SK-N-SH treated with all-trans-retinoic acid at 6 μM for 48 hours (cell line): ENCODE measurements around the gene ZNF764.

Experiments used
- ATAC-seq: fragments of 200-7000 bp; cut with Tn5 transposase; 3 replicates; pipeline ENCODE4 v1.9.1; 2020; ENCODE audit warnings: mild to moderate bottlenecking, moderate library complexity
- ARNTL ChIP-seq: fragments of 450-650 bp; formaldehyde crosslinking; IDR thresholded peaks from 2 replicates; pipeline ENCODE4 v1.5.0; 2020; ENCODE audit warnings: low read depth, mild to moderate bottlenecking, moderate library complexity, borderline replicate concordance
- BACH2 ChIP-seq: fragments of 250-450 bp; sonication (Bioruptor Pico); IDR thresholded peaks from 2 replicates; pipeline ENCODE4 v1.9.0; 2021; ENCODE audit warnings: mild to moderate bottlenecking, borderline replicate concordance
- CSDC2 ChIP-seq: fragments of 250-450 bp; sonication (Bioruptor Pico); IDR thresholded peaks from 2 replicates; pipeline ENCODE4 v1.5.0; 2020; ENCODE audit warnings: mild to moderate bottlenecking, moderate library complexity
- ESRRG ChIP-seq: fragments of 250-450 bp; sonication (Bioruptor Pico); IDR thresholded peaks from 2 replicates; pipeline ENCODE4 v1.6.1; 2021; ENCODE audit warnings: mild to moderate bottlenecking
- GLIS3 ChIP-seq: fragments of 250-450 bp; sonication (Bioruptor Pico); IDR thresholded peaks from 2 replicates; pipeline ENCODE4 v1.5.0; 2020; ENCODE audit warnings: mild to moderate bottlenecking, moderate library complexity
- ISL1 ChIP-seq: fragments of 250-450 bp; sonication (Bioruptor Pico); IDR thresholded peaks from 2 replicates; pipeline ENCODE4 v2.1.2; 2022; ENCODE audit warnings: mild to moderate bottlenecking, moderate library complexity
- OSR1 ChIP-seq: fragments of 250-450 bp; sonication (Bioruptor Pico); IDR thresholded peaks from 2 replicates; pipeline ENCODE4 v1.8.0; 2022; ENCODE audit warnings: moderate library complexity, mild to moderate bottlenecking, inconsistent platforms
- PPARA ChIP-seq: fragments of 250-450 bp; sonication (Bioruptor Pico); IDR thresholded peaks from 2 replicates; pipeline ENCODE4 v1.5.0; 2020; ENCODE audit warnings: mild to moderate bottlenecking, borderline replicate concordance
- RARB ChIP-seq: fragments of 250-450 bp; sonication (Bioruptor Pico); IDR thresholded peaks from 2 replicates; pipeline ENCODE4 v1.8.0; 2021; ENCODE audit warnings: mild to moderate bottlenecking, moderate library complexity
- SNAI2 ChIP-seq: fragments of 250-450 bp; sonication (Bioruptor Pico); IDR thresholded peaks from 2 replicates; pipeline ENCODE4 v1.5.0; 2020; ENCODE audit warnings: mild to moderate bottlenecking, moderate library complexity
- TCF4 ChIP-seq: fragments of 250-450 bp; sonication (Bioruptor Pico); IDR thresholded peaks from 2 replicates; pipeline ENCODE4 v1.8.0; 2021; ENCODE audit warnings: mild to moderate bottlenecking, moderate library complexity, borderline replicate concordance
- TOX ChIP-seq: fragments of 250-450 bp; sonication (Bioruptor Pico); IDR thresholded peaks from 2 replicates; pipeline ENCODE4 v1.8.0; 2021; ENCODE audit warnings: mild to moderate bottlenecking, moderate library complexity, borderline replicate concordance
- ZC3H10 ChIP-seq: fragments of 250-450 bp; sonication (Bioruptor Pico); IDR thresholded peaks from 2 replicates; pipeline ENCODE4 v1.5.1; 2021; ENCODE audit warnings: mild to moderate bottlenecking, moderate library complexity
- ZFP3 ChIP-seq: fragments of 250-450 bp; sonication (Bioruptor Pico); IDR thresholded peaks from 2 replicates; pipeline ENCODE4 v1.5.0; 2020; ENCODE audit warnings: mild to moderate bottlenecking, moderate library complexity
- ZFP30 ChIP-seq: fragments of 450-650 bp; formaldehyde crosslinking; IDR thresholded peaks from 2 replicates; pipeline ENCODE4 v1.5.0; 2022; ENCODE audit warnings: mild to moderate bottlenecking, moderate library complexity
- ZNF565 ChIP-seq: fragments of 450-650 bp; formaldehyde crosslinking; conservative IDR thresholded peaks from 2 replicates; pipeline ENCODE4 v1.5.0; 2020; ENCODE audit warnings: low read depth, mild to moderate bottlenecking, moderate library complexity
- ZNF70 ChIP-seq: fragments of 450-650 bp; formaldehyde crosslinking; IDR thresholded peaks from 2 replicates; pipeline ENCODE4 v1.5.0; 2020; ENCODE audit warnings: mild to moderate bottlenecking, moderate library complexity
- ZNF8 ChIP-seq: fragments of 450-650 bp; formaldehyde crosslinking; IDR thresholded peaks from 2 replicates; pipeline ENCODE4 v1.5.0; 2020; ENCODE audit warnings: mild to moderate bottlenecking, moderate library complexity
- TF ChIP-seq, protein P1 (sequence below): fragments of 250-450 bp; sonication (Bioruptor Pico); IDR thresholded peaks from 2 replicates; pipeline ENCODE4 v1.8.0; 2021; ENCODE audit warnings: low read depth, mild to moderate bottlenecking, moderate library complexity, borderline replicate concordance
- TF ChIP-seq, protein P2 (sequence below): fragments of 250-450 bp; sonication (Bioruptor Pico); IDR thresholded peaks from 2 replicates; pipeline ENCODE4 v1.5.1; 2021; ENCODE audit warnings: mild to moderate bottlenecking, moderate library complexity
- TF ChIP-seq, protein P3 (sequence below): fragments of 250-450 bp; sonication (Bioruptor Pico); IDR thresholded peaks from 2 replicates; pipeline ENCODE4 v1.8.0; 2020; ENCODE audit warnings: mild to moderate bottlenecking, moderate library complexity, borderline replicate concordance
- TF ChIP-seq, protein P4 (sequence below): fragments of 250-450 bp; sonication (Bioruptor Pico); IDR thresholded peaks from 2 replicates; pipeline ENCODE4 v1.5.1; 2020; ENCODE audit warnings: low read depth, mild to moderate bottlenecking, moderate library complexity
- TF ChIP-seq, protein P5 (sequence below): fragments of 250-450 bp; sonication (Bioruptor Pico); IDR thresholded peaks from 2 replicates; pipeline ENCODE4 v1.5.0; 2020; ENCODE audit warnings: mild to moderate bottlenecking, moderate library complexity

ZNF764 gene

DNA sequence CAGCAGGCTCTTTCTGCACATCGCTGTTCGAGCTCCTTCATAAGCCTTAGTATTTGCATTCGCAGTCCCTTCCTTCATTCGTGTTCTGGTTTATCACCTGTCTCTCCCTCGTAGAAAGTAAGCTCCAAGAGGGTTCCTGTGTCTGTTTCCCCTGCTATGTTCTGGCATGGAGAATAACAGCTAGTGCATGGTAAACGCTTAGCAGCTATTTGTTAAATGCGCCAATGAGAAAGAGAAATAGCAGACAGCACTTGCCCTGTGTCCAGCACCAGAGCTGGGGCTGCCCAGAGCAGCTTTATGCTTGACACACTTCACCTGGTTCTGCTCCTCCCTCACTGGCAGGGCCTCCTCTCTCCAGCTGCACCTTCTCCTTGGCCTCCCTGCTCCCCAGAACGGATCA lies 7.8 kb upstream of the ZNF764 start:
- no peak for ATAC-seq
- no peak for TF ChIP-seq GLIS3
- no peak for TF ChIP-seq TCF4 (CRISPR knock-in tag)
- no peak for TF ChIP-seq ESRRG (CRISPR knock-in tag)
- TF ChIP-seq CSDC2 (CRISPR knock-in tag): no peak
- no peak for TF ChIP-seq ZC3H10 (CRISPR knock-in tag)
- no peak for TF ChIP-seq BACH2 (CRISPR knock-in tag)
- TF ChIP-seq RARB (CRISPR knock-in tag): no peak
- TF ChIP-seq, protein P1, sequence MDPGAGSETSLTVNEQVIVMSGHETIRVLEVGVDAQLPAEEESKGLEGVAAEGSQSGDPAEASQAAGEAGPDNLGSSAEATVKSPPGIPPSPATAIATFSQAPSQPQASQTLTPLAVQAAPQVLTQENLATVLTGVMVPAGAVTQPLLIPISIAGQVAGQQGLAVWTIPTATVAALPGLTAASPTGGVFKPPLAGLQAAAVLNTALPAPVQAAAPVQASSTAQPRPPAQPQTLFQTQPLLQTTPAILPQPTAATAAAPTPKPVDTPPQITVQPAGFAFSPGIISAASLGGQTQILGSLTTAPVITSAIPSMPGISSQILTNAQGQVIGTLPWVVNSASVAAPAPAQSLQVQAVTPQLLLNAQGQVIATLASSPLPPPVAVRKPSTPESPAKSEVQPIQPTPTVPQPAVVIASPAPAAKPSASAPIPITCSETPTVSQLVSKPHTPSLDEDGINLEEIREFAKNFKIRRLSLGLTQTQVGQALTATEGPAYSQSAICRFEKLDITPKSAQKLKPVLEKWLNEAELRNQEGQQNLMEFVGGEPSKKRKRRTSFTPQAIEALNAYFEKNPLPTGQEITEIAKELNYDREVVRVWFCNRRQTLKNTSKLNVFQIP (CRISPR knock-in tag): no peak
- no peak for TF ChIP-seq OSR1 (CRISPR knock-in tag)
- no peak for TF ChIP-seq ZNF70
- TF ChIP-seq, protein P2, sequence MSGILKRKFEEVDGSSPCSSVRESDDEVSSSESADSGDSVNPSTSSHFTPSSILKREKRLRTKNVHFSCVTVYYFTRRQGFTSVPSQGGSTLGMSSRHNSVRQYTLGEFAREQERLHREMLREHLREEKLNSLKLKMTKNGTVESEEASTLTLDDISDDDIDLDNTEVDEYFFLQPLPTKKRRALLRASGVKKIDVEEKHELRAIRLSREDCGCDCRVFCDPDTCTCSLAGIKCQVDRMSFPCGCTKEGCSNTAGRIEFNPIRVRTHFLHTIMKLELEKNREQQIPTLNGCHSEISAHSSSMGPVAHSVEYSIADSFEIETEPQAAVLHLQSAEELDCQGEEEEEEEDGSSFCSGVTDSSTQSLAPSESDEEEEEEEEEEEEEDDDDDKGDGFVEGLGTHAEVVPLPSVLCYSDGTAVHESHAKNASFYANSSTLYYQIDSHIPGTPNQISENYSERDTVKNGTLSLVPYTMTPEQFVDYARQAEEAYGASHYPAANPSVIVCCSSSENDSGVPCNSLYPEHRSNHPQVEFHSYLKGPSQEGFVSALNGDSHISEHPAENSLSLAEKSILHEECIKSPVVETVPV: no peak
- no peak for TF ChIP-seq SNAI2 (CRISPR knock-in tag)
- TF ChIP-seq PPARA (CRISPR knock-in tag): no peak
- TF ChIP-seq, protein P3, sequence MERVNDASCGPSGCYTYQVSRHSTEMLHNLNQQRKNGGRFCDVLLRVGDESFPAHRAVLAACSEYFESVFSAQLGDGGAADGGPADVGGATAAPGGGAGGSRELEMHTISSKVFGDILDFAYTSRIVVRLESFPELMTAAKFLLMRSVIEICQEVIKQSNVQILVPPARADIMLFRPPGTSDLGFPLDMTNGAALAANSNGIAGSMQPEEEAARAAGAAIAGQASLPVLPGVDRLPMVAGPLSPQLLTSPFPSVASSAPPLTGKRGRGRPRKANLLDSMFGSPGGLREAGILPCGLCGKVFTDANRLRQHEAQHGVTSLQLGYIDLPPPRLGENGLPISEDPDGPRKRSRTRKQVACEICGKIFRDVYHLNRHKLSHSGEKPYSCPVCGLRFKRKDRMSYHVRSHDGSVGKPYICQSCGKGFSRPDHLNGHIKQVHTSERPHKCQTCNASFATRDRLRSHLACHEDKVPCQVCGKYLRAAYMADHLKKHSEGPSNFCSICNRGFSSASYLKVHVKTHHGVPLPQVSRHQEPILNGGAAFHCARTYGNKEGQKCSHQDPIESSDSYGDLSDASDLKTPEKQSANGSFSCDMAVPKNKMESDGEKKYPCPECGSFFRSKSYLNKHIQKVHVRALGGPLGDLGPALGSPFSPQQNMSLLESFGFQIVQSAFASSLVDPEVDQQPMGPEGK: no peak
- TF ChIP-seq ISL1: no peak
- TF ChIP-seq ZFP30 (CRISPR knock-in tag): no peak
- TF ChIP-seq, protein P4, sequence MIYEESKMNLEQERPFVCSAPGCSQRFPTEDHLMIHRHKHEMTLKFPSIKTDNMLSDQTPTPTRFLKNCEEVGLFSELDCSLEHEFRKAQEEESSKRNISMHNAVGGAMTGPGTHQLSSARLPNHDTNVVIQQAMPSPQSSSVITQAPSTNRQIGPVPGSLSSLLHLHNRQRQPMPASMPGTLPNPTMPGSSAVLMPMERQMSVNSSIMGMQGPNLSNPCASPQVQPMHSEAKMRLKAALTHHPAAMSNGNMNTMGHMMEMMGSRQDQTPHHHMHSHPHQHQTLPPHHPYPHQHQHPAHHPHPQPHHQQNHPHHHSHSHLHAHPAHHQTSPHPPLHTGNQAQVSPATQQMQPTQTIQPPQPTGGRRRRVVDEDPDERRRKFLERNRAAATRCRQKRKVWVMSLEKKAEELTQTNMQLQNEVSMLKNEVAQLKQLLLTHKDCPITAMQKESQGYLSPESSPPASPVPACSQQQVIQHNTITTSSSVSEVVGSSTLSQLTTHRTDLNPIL (CRISPR knock-in tag): no peak
- no peak for TF ChIP-seq ZNF8
- no peak for TF ChIP-seq ZNF565 (CRISPR knock-in tag)

DNA sequence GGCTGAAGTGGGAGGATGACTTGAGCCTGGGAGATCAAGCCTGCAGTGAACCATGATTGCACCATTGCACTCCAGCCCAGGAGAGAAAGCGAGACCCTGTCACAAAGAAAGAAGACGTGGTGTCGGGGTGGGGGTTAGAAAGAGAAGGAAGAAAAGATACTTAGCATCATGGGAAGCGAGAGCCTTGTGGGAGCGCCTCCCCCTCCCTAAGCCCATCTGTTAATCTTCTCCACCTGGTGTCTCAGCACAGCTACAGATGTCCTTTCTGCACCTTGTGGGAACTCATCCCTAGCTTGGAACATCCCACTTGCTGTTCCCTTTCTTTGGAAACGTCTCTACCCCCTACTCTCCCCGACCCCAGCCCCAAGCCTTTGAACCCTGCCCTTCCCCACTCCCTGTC lies 7.4 kb upstream of the ZNF764 start:
- ATAC-seq: no peak
- TF ChIP-seq ZNF8 (no peak), ARNTL (no peak)
- TF ChIP-seq, protein P4 (CRISPR knock-in tag): no peak

DNA sequence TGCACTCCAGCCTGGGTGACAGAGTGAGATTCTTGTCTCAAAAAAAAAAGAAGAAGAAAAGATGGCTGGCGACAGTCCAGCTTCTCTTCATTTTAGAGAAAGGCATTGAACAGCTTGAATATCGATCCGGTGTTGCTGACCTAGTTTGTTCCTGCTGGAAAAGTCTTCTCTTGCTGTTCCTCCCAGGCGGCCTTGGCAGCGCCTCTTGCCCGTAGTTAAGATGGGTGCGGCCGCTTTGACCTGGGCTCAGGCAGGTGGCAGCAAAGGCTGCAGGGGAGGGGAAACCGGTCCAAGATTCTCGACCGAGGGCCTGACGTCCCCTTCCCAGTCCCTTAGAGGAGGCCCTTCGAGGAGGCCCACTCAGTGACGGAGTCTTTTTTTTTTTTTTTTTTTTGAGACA lies 3.8 kb upstream of the ZNF764 start:
- no peak for ATAC-seq

More for the DNA sequence above, 3.8 kb upstream of the ZNF764 start:
- no peak for TF ChIP-seq TCF4 (CRISPR knock-in tag)
- TF ChIP-seq BACH2 (CRISPR knock-in tag): no peak
- TF ChIP-seq ZC3H10 (CRISPR knock-in tag): no peak
- no peak for TF ChIP-seq TOX (CRISPR knock-in tag)
- no peak for TF ChIP-seq PPARA (CRISPR knock-in tag)
- TF ChIP-seq ZNF70: no peak
- TF ChIP-seq, protein P4 (CRISPR knock-in tag): no peak
- TF ChIP-seq ISL1: no peak
- TF ChIP-seq ZNF565 (CRISPR knock-in tag): no peak
- TF ChIP-seq, protein P2: no peak
- TF ChIP-seq ZNF8: no peak
- TF ChIP-seq, protein P5, sequence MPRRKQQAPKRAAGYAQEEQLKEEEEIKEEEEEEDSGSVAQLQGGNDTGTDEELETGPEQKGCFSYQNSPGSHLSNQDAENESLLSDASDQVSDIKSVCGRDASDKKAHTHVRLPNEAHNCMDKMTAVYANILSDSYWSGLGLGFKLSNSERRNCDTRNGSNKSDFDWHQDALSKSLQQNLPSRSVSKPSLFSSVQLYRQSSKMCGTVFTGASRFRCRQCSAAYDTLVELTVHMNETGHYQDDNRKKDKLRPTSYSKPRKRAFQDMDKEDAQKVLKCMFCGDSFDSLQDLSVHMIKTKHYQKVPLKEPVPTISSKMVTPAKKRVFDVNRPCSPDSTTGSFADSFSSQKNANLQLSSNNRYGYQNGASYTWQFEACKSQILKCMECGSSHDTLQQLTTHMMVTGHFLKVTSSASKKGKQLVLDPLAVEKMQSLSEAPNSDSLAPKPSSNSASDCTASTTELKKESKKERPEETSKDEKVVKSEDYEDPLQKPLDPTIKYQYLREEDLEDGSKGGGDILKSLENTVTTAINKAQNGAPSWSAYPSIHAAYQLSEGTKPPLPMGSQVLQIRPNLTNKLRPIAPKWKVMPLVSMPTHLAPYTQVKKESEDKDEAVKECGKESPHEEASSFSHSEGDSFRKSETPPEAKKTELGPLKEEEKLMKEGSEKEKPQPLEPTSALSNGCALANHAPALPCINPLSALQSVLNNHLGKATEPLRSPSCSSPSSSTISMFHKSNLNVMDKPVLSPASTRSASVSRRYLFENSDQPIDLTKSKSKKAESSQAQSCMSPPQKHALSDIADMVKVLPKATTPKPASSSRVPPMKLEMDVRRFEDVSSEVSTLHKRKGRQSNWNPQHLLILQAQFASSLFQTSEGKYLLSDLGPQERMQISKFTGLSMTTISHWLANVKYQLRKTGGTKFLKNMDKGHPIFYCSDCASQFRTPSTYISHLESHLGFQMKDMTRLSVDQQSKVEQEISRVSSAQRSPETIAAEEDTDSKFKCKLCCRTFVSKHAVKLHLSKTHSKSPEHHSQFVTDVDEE: no peak
- TF ChIP-seq ZFP3: no peak
